Mesodermal cell (in vitro differentiated cells): ENCODE measurements around the gene VILL.

Experiments used
- H3K27ac ChIP-seq: 2 replicates; pipeline ENCODE4 v1.7.0; 2013; ENCODE audit warnings: mild to moderate bottlenecking, low read depth, low read length, moderate library complexity; ENCODE audit not compliant: severe bottlenecking
- H3K36me3 ChIP-seq: 2 replicates; pipeline ENCODE4 v1.7.1; 2013; ENCODE audit warnings: mild to moderate bottlenecking, low read length, moderate library complexity; ENCODE audit not compliant: control insufficient read depth, insufficient read depth
- H3K4me1 ChIP-seq: one replicate; pipeline ENCODE4 v1.7.1; 2013; ENCODE audit warnings: mild to moderate bottlenecking, low read length; ENCODE audit not compliant: insufficient read depth, control insufficient read depth, poor library complexity, severe bottlenecking
- H3K4me3 ChIP-seq: 2 replicates; pipeline ENCODE4 v1.7.0; 2013; ENCODE audit warnings: low read length, control low read depth, mild to moderate bottlenecking; ENCODE audit not compliant: insufficient read depth, poor library complexity, severe bottlenecking; ENCODE audit errors: extremely low read depth
- H3K9me3 ChIP-seq: 2 replicates; pipeline ENCODE4 v1.7.1; 2013; ENCODE audit warnings: mild to moderate bottlenecking, low read length, moderate library complexity; ENCODE audit not compliant: control insufficient read depth
- WGBS, 2 experiments: methylation state at CpG; one replicate each; pipeline ENCODE4 v1.1.5; 2013; ENCODE audit warnings: missing lambda C conversion rate in 2 of 2; ENCODE audit not compliant: insufficient coverage in 2 of 2; 5-methylcytosine and 5-hydroxymethylcytosine counted together

The VILL gene

GRCh38 chr3:37974121-37975083 is 16.2 kb upstream of the VILL start:
- H3K9me3 ChIP-seq, result no peaks in the 10 kb centered on the region
- H3K36me3 ChIP-seq, result peaks cover 61% of the 10 kb centered on the region
- WGBS, 2 experiments, result 83 to 85% methylated on average over 8 to 9 of the region's 9 CpGs
- H3K27ac ChIP-seq, result no peak overlapping the region
- H3K4me3 ChIP-seq, result no peak overlapping the region
- no peaks in the 10 kb centered on the region for H3K4me1 ChIP-seq

- H3K27ac ChIP-seq, result no peak overlapping the region
- H3K4me1 ChIP-seq, result no peaks in the 10 kb centered on the region
- no peaks in the 10 kb centered on the region for H3K9me3 ChIP-seq
- H3K4me3 ChIP-seq, result no peak overlapping the region
- peaks cover 77% of the 10 kb centered on the region for H3K36me3 ChIP-seq
- WGBS, 2 experiments, result 100% methylated on average over 3 of the region's 8 CpGs
Observed at GRCh38 chr3:37979541-37980461, 10.8 kb upstream of the VILL start.

GRCh38 chr3:37980462-37981347 is 9.9 kb upstream of the VILL start:
- Histone ChIP-seq H3K4me3 (no peak overlapping the region), H3K4me1 (no peaks in the 10 kb centered on the region), H3K9me3 (no peaks in the 10 kb centered on the region), H3K27ac (no peak overlapping the region), H3K36me3 (peaks cover 68% of the 10 kb centered on the region)
- WGBS, 2 experiments, result 95 to 96% methylated on average over 12 of the region's 14 CpGs

- WGBS, 2 experiments, result 100% methylated on average over 2 of the region's 2 CpGs; no CpG with 5 or more reads in 1 of the 2 experiments
- Histone ChIP-seq H3K27ac (no peak overlapping the region), H3K4me3 (no peak overlapping the region), H3K9me3 (no peaks in the 10 kb centered on the region), H3K36me3 (peaks cover 62% of the 10 kb centered on the region), H3K4me1 (no peaks in the 10 kb centered on the region)
Observed at GRCh38 chr3:37981348-37981664, 9.3 kb upstream of the VILL start.

- WGBS, 2 experiments, result 100% methylated on average over 1 of the region's 1 CpG; no CpG with 5 or more reads in 1 of the 2 experiments
- H3K27ac ChIP-seq, result no peak overlapping the region
- H3K4me1 ChIP-seq, result no peaks in the 10 kb centered on the region
- no peak overlapping the region for H3K4me3 ChIP-seq
- H3K9me3 ChIP-seq, result no peaks in the 10 kb centered on the region
- H3K36me3 ChIP-seq, result peaks cover 52% of the 10 kb centered on the region
Observed at GRCh38 chr3:37982331-37982730, 8.3 kb upstream of the VILL start.

- no peaks in the 10 kb centered on the region for H3K9me3 ChIP-seq
- no peaks in the 10 kb centered on the region for H3K4me1 ChIP-seq
- no peak overlapping the region for H3K4me3 ChIP-seq
- no peak overlapping the region for H3K27ac ChIP-seq
- peaks cover 51% of the 10 kb centered on the region for H3K36me3 ChIP-seq
- 93 to 96% methylated on average over 6 of the region's 7 CpGs for WGBS, 2 experiments
Observed at GRCh38 chr3:37984051-37984450, 6.5 kb upstream of the VILL start.

- WGBS, 2 experiments, result 88 to 90% methylated on average over 7 of the region's 7 CpGs
- Histone ChIP-seq H3K9me3 (no peaks in the 10 kb centered on the region), H3K36me3 (peaks cover 49% of the 10 kb centered on the region), H3K4me3 (no peak overlapping the region), H3K4me1 (no peaks in the 10 kb centered on the region), H3K27ac (no peak overlapping the region)
Observed at GRCh38 chr3:37984596-37984995, 6.0 kb upstream of the VILL start.

- 94% methylated on average over 6 to 8 of the region's 8 CpGs for WGBS, 2 experiments
- Histone ChIP-seq H3K27ac (no peak overlapping the region), H3K4me1 (no peaks in the 10 kb centered on the region)
Observed at GRCh38 chr3:37985637-37986320, 4.8 kb upstream of the VILL start.

GRCh38 chr3:37986479-37987314 is 3.9 kb upstream of the VILL start:
- Histone ChIP-seq H3K4me1 (no peaks in the 10 kb centered on the region), H3K27ac (no peak overlapping the region), H3K4me3 (no peak overlapping the region), H3K36me3 (peaks cover 28% of the 10 kb centered on the region), H3K9me3 (no peaks in the 10 kb centered on the region)
- WGBS, 2 experiments, result 88 to 94% methylated on average over 10 of the region's 12 CpGs

More at GRCh38 chr3:37985637-37986320, 4.8 kb upstream of the VILL start:
- Histone ChIP-seq H3K9me3 (no peaks in the 10 kb centered on the region), H3K36me3 (peaks cover 37% of the 10 kb centered on the region), H3K4me3 (no peak overlapping the region)
